ENCODE data around the gene CAMKMT.

Gene CAMKMT

DNA sequence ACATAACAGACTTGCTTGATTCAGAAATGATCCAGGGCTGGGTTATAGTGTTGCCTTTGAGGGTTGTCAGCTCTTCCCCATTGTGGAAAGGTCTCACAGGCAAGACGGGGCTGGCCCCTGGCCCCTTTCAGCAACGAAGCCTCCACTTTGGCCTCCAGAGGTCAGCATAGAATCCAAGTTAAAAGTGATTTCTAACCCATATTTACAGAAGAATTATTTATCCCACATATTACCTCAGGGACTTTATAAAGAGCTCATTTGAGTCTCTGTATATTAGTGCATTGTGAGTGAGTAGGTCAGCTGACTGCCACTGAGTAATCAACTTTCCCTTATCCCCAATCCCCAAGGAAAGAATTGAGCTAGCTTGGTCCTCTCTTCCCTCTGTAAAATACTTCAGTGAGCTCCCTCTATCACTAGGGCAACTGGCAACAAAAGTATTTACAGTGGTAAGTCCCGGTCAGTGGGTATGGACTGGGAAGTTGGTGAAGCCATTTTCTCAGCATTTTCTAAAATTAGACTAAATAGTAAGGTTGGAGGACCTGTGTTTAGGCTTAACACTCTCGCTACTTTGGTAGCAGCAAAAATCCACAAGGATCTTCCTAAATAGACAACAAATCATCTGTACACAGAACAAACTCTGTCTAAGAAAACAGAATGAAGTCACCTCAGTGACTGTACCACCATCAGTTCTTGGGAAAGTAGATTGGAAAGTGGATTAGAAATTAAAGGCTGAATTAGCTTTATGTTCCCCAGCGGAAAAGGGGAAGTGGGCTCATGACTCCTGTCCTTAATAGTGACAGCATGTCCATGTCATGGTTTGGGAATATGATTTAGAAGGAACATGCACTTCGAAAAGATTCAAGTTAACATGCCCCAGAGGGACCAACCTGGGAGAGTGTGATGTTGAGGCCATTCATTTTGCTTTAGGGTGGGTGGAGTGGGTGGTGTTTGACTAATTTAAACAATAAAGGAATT lies 408.8 kb downstream of the CAMKMT start:
- TF ChIP-seq, protein P1, sequence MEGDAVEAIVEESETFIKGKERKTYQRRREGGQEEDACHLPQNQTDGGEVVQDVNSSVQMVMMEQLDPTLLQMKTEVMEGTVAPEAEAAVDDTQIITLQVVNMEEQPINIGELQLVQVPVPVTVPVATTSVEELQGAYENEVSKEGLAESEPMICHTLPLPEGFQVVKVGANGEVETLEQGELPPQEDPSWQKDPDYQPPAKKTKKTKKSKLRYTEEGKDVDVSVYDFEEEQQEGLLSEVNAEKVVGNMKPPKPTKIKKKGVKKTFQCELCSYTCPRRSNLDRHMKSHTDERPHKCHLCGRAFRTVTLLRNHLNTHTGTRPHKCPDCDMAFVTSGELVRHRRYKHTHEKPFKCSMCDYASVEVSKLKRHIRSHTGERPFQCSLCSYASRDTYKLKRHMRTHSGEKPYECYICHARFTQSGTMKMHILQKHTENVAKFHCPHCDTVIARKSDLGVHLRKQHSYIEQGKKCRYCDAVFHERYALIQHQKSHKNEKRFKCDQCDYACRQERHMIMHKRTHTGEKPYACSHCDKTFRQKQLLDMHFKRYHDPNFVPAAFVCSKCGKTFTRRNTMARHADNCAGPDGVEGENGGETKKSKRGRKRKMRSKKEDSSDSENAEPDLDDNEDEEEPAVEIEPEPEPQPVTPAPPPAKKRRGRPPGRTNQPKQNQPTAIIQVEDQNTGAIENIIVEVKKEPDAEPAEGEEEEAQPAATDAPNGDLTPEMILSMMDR (IDR thresholded peaks at IDR 0.05; ENCODE audit: insufficient read depth, low read length, missing control alignments) = no peak
- ChIA-PET POLR2A (no interaction called here), CTCF (interaction anchor here (0.5 kb wide), 1 partner anchor 19 kb away, joined by 3 read pairs; no protein-coding TSS in a partner anchor)
- no peak overlapping the region for H3K4me3 ChIP-seq (ENCODE audit: low read depth, low read length)
- no peak for DNase-seq (ENCODE audit: low read depth, low spot score)

GRCh38 chr2:44771522-44771921 lies 409.8 kb downstream of the CAMKMT start:
- POLR2A ChIA-PET = no interaction called here
- no peak for DNase-seq (ENCODE audit: low read depth, low spot score)
- no peak overlapping the region for H3K4me3 ChIP-seq (ENCODE audit: low read depth, low read length)
- TF ChIP-seq, protein P1 (IDR thresholded peaks at IDR 0.05; ENCODE audit: insufficient read depth, low read length, missing control alignments) = no peak
- CTCF ChIA-PET = no interaction called here

DNA sequence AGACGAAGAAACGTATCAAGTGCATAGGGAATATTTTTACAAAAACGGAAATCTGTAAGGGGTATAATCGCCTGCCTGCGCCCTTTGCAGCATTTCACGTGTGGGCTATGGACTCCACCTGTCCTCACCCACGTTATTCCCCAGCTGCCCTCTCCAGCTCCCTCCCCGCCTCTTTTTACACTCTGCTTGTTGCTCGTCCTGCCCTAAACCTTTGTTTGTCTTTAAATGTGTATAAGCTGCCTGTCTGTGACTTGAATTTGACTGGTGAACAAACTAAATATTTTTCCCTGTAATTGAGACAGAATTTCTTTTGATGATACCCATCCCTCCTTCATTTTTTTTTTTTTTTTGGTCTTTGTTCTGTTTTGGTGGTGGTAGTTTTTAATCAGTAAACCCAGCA lies 410.4 kb downstream of the CAMKMT start:
- CTCF ChIA-PET = interaction anchor here (1.3 kb wide), 1 partner anchor 292 kb away, joined by 4 read pairs; no protein-coding TSS in a partner anchor
- DNase-seq (ENCODE audit: low read depth, low spot score) = no peak
- POLR2A ChIA-PET = no interaction called here
- TF ChIP-seq, protein P1 (IDR thresholded peaks at IDR 0.05; ENCODE audit: insufficient read depth, low read length, missing control alignments) = no peak
- H3K4me3 ChIP-seq (ENCODE audit: low read depth, low read length) = no peak overlapping the region

GRCh38 chr2:44772669-44773378 lies 411.1 kb downstream of the CAMKMT start:
- no peak overlapping the region for H3K4me3 ChIP-seq (ENCODE audit: low read depth, low read length)
- CTCF ChIA-PET = interaction anchor here (1.3 kb wide), 1 partner anchor 293 kb away, joined by 4 read pairs; no protein-coding TSS in a partner anchor
- TF ChIP-seq, protein P1 (IDR thresholded peaks at IDR 0.05; ENCODE audit: insufficient read depth, low read length, missing control alignments) = no peak
- no peak for DNase-seq (ENCODE audit: low read depth, low spot score)
- POLR2A ChIA-PET = no interaction called here

DNA sequence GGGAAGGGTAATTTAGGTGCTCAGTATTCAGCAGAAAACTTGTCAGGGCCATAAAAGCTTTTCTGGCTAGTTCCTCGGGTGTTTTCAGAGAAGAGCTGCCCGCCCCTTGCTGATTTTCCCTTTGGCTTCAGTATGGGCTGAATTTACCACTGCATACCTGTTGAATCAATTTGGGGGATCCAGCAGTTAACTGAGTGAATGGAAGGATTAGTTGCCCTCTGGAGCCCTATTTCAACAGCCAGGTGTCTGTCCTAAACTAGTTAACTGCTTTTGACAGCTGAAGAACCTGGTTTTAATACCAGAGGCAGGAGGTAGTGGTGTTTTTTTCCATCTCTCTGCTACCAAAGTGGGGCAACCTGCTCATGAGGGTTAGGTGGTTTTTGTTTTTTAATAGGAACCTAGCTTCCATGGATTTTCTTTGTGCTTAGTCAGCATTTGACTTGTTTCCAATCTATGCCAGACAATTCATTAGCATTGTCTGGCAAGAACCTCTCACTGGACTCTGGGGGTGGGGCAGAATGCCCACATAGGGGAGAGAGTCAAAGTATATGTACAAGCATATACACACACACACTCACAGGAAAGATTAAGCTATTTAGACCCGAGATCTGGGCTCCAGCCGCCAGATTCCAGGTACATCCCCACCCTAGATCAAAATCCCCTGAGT lies 413.2 kb downstream of the CAMKMT start:
- ChIA-PET CTCF (interaction anchor here (1.1 to 1.5 kb wide), 4 partner anchors 10 to 295 kb away, joined by 3 read pairs; no protein-coding TSS in a partner anchor), POLR2A (no interaction called here)
- H3K4me3 ChIP-seq (ENCODE audit: low read depth, low read length) = no peak overlapping the region
- no peak for DNase-seq (ENCODE audit: low read depth, low spot score)
- TF ChIP-seq, protein P1 (IDR thresholded peaks at IDR 0.05; ENCODE audit: insufficient read depth, low read length, missing control alignments) = no peak

All from AG04449 (cell line).